HG03439 (cell line): ENCODE data around the gene ACSL6.

ENCODE experiments used
- ATAC-seq: cut with Tn5 transposase; IDR thresholded peaks from one replicate; pipeline ENCODE4 v1.9.1; 2021; ENCODE audit warnings: mild to moderate bottlenecking, moderate library complexity; ENCODE audit not compliant: unreplicated experiment

ACSL6 gene

DNA sequence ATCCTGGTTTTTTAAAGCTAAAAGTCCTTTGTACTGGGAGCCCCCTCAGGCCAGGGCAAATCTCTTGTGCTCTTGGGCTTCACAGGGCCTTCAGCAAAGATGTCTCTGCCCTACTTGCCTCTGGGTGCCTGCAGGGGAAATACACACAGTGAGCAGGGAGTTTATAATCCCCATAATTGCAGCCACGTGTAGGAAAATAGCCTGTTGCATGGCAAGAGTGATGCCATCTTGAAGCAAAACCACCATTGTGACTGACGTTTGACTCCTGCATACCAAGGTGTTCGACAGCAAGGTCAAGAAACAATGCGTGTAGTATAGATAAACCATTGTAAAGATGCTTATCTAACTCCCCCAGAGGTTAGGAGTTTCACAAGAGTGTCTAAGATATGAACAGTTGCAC lies 37.6 kb upstream of the ACSL6 start:
- no peak for ATAC-seq

DNA sequence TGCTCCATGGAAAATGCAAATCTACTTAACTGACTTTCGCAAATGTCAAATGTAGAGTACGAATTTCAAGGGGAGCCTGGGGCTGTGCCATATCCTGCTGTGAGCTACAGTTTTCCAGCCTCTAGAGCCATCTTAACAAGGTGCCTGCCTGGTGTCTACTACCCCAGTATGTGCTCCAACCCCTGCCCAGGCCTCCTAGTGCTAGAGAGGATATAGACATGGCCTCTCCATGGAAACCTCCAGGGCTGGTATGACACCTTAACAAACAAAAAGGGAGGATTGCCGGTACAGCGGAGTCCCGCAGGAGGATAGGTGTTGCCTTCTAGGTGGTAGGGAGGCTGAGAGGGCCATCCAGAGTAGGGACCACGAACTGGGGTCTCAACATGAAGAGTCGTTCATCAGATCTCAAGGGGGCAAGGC lies 35.4 kb upstream of the ACSL6 start:
- ATAC-seq, result no peak

GRCh38 chr5:132044207-132044606 lies 32.7 kb upstream of the ACSL6 start:
- no peak for ATAC-seq

- no peak for ATAC-seq
Measured at GRCh38 chr5:132037353-132037752, 25.9 kb upstream of the ACSL6 start.

- no peak for ATAC-seq
Measured at GRCh38 chr5:132033122-132033521, 21.7 kb upstream of the ACSL6 start.

DNA sequence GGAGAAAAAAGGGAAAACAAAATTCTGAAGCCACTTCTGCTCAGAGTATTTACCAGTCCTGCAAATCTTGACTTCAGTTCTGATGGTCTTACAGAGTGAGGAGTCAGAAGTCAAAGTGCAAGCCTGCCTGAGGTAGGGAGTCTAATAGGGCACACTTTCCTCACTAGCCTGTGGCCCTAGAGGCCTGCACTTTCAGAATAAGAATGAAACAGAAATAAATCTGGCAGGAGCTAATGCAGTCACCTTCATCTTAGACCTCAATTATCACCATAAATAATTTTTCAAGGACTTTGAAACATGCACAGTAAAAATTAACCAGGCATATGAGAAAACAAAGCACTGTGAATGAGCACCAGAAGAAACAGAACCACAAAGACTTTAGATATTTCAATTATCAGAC lies 20.7 kb upstream of the ACSL6 start:
- ATAC-seq, result no peak

- ATAC-seq, result no peak
Measured at GRCh38 chr5:132030610-132031009, 19.2 kb upstream of the ACSL6 start.

- ATAC-seq, result no peak
Measured at GRCh38 chr5:132029609-132030330, 18.3 kb upstream of the ACSL6 start.

- ATAC-seq, result no peak
Measured at GRCh38 chr5:132027027-132027426, 15.6 kb upstream of the ACSL6 start.

DNA sequence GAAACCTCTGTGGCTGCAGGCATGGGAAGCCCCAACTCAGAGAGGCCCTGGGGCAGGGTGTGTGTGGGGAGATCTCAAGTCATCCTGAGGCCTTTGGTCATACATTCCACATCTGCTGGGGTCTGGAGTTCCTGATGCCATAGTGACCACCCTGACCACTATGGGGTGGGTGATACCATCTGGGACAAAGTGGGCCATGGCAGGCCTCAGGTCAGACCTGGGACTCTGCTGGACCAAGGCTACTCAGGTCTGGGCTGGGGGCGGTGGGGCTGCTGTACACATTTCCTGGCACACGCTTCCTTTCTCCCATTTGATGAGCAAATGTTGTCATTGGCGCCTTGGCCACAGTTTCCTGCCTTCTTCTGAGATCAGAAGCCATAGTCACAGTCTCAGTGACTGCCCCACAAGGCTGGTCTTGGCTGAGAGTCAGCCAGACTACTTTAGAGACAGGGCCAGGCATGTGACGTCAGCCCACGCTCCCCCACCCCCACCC lies 15.1 kb upstream of the ACSL6 start:
- no peak for ATAC-seq

DNA sequence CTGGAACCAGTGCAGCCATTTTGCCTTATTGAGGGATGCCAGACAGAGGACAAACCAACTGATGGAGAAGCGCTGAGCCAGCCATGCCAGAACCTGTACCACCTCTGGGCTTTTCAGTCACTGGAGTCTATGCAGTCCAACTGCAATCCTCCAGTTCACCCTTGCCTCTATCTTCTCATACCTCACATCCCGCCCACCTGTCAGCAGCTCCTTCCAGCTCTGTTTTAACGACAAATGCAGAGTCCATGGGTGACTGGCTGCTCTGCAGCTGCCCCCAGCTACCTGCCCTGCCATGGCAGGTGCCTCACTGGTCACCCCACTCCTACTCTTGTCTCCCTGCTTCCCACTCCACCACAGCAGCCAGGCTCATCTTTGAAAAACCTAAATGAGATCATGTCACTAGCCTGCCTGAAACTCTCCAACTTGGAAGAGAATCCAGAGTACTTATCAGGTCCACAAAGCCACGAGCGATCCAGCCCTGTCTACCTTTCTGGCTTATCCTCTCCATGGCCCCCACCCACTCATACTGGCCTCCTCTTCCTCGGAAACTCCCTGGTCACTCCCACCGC lies 14.0 kb upstream of the ACSL6 start:
- no peak for ATAC-seq

DNA sequence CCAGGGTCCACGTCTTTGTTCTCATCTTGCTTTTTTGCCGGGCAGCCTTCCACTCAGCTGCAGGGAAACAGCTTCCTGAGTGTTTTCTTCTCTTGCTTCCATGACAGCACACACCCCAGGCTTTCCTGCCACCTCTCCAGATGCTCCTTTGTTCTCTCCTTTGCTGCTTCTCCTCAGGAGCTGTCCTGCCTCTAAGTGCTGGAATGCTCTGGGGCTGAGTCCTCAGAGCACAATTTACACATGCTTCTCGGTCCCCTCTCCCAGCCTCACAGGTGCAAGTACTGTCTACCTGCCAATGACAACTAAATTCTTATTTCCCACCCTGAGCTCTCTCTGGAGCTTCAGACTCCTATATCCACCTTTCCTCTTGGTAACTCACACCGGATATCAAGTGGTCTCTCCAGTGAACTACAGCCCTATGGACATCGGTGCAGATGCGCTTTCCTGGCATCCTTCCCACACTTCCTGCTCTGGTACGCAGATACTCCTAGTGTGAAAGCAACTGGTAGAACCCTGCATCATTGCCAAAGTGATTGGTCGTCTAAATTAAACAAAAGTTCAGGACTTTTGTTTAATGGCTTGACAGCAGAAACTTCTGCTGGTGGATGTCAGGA lies 13.4 kb upstream of the ACSL6 start:
- no peak for ATAC-seq

DNA sequence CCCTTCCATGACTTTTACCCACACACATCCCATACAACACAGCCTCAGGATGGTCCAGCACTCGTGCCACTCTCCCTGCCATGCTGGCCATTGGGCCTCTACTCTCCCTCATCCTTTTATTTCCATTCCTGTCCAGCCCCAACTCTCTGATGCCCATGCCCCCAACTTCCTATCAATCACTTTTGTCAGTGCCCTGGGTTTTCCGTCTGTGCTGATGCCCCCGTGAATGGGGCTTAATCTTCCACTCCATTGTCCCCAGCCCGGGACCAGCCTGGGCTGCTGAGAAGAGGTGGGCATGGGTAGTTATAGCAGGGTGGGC lies 12.6 kb upstream of the ACSL6 start:
- no peak for ATAC-seq

DNA sequence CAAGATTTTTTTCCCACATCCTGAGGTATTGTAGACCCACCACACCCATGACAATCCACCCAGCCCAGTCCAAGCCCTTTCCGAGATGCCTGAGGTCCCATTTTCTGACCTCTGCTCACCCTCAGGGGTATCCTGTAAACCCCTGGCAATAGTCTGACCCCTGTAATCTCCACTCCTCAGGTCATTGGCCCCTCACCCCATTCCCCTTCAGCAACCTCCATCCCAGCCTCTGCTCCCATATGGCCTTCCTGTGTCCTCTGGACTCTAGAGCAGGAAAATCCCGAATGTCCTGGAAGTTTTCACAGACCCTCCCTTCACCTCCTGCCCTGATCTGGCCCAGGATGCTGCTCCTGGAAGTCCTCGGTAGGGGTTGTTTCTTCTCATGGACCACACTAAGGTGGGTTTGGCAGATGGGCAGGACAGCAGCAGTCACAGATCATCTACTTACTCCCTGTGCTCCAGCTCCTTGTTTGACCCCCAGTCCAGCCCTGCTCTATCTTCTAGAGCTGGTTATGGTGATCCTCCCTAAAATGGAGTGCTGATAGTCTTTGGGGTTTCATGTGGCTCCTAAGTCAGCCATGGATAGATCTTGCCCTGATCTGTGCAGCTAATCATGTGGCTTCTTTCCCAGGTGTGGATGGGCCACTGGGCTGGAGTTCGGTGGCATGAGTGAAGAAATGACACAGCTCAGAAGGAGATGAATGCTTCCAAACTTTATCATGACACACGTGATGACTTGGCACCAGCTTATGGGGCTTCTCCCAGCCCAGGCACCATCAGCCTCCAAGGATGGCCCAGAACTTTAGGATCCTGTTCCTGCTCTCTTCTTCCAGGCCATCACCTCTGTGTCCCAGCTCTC lies 12.0 kb upstream of the ACSL6 start:
- ATAC-seq, result no peak

DNA sequence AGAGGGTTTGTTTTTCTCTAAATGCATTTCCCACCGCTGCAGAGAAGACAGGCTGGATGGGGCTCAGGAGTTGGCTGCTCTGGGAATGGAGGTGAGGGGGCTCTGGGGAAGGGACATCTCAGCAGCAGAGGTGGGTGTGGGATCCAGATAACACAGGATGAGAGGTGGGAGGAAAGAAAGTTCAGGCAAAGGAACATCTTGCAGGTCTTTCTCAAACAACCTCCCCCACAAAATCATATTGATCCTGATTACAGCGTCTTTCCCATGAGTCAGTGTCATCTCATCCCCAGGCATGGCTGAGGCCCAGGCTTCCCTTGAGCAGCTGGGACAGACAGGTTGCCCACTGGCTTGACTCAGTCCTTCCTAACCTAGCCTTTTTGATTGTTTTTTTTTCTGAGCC lies 11.3 kb upstream of the ACSL6 start:
- ATAC-seq, result no peak

- ATAC-seq, result no peak
Measured at GRCh38 chr5:132021654-132022053, 10.2 kb upstream of the ACSL6 start.

GRCh38 chr5:132020568-132021339 lies 9.3 kb upstream of the ACSL6 start:
- peak; percentile 30 for ATAC-seq

DNA sequence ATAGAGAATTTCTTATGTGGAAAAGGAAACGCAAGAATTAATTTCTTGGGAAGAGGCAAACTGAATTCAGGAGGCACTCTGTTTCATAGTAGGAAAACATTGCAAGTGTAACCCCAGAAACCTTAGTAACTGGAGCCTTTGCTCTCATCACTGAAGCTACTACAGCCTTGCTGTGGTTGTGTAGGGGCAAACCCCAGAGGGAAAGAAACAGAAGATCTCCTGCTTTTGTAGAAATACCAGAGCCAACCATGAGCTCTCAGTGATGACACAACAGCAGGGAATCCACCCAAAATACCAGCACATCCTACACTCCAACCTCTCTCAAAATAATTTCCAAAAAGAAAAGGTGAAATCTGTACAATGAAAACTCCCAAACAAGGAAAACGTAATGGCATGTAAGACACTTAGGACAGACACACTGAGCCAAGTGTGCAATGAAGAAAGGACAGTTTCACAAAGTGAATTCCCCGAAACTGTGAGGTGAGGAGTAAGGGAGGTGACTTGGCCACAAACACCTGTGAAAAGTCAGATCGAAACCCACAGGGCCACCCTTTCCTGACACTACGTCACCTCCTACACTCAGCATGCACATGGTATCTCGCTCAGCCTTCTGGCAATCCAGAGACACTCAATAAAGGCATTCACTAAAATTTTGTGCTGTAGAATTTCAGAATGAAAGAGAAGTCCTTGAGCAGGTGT lies 8.5 kb upstream of the ACSL6 start:
- peak; percentile 98 for ATAC-seq

- ATAC-seq, result no peak
Measured at GRCh38 chr5:132019337-132019736, 7.9 kb upstream of the ACSL6 start.
